PC-9 (cell line): ENCODE results near the gene THEMIS. TPM values are rescaled to one million over a fixed set of nuclear protein-coding genes. Genes with fewer than 3 reads are reported as not detected.

Experiments used
- BruUV-seq: library from RNA; stranded (reverse); fragments of 400-500 nt; replicated peaks from 2 replicates; lab custom pipeline; 2021; lab: Mats Ljungman, UMichigan
- CTCF ChIA-PET: fragments of 300-600 bp; sonication (Branson Sonifier 250); formaldehyde crosslinking; loops from one replicate; lab custom pipeline; 2022; ENCODE audit warnings: antibody characterized with exemption; lab: Charles Lee
- POLR2A ChIA-PET: fragments of 300-600 bp; sonication (Branson Sonifier 250); formaldehyde crosslinking; loops from one replicate; lab custom pipeline; 2022; ENCODE audit warnings: antibody characterized with exemption; ENCODE audit not compliant: unreplicated experiment; lab: Charles Lee
- DNase-seq, 2 experiments: peaks; one replicate each; pipeline versions ENCODE4 v3.0.0 to v3.0.0-alpha.2; 2015 to 2022; ENCODE audit warnings: mixed read lengths in 1 of 2
- H2AFZ ChIP-seq: fragments of 200-600 bp; sonication (generic); 2 replicates; pipeline ENCODE4 v1.8.1; 2017; ENCODE audit warnings: antibody characterized with exemption
- H3F3A ChIP-seq: fragments of 200-600 bp; sonication (generic); 2 replicates; pipeline ENCODE4 v1.8.1; 2017; ENCODE audit warnings: antibody characterized with exemption, mild to moderate bottlenecking, low read depth; ENCODE audit not compliant: insufficient read depth
- H3K27ac ChIP-seq: fragments of 200-600 bp; sonication (generic); 2 replicates; pipeline ENCODE4 v1.6.1; 2016; ENCODE audit warnings: mixed run types
- H3K27me3 ChIP-seq: fragments of 200-600 bp; sonication (generic); 2 replicates; pipeline ENCODE4 v1.6.1; 2016; ENCODE audit warnings: low read depth, mixed run types; ENCODE audit not compliant: insufficient read depth
- H3K36me3 ChIP-seq: fragments of 200-600 bp; sonication (generic); 2 replicates; pipeline ENCODE4 v1.6.1; 2016; ENCODE audit warnings: low read depth, mixed run types
- H3K4me1 ChIP-seq: fragments of 200-600 bp; sonication (generic); replicated peaks from 2 replicates; pipeline ENCODE4 v1.6.1; 2016; ENCODE audit warnings: mixed run types; ENCODE audit not compliant: insufficient read depth
- H3K4me2 ChIP-seq: fragments of 200-600 bp; sonication (generic); 2 replicates; pipeline ENCODE4 v1.6.1; 2017; ENCODE audit warnings: mixed run types
- H3K4me3 ChIP-seq: fragments of 200-600 bp; sonication (generic); 2 replicates; pipeline ENCODE4 v1.6.1; 2016; ENCODE audit warnings: mixed run types
- H3K79me2 ChIP-seq: fragments of 200-600 bp; sonication (generic); 2 replicates; pipeline ENCODE4 v1.6.1; 2017; ENCODE audit warnings: low read depth, mixed run types
- H3K9me2 ChIP-seq: fragments of 200-600 bp; sonication (generic); 2 replicates; pipeline ENCODE4 v1.8.1; 2017; ENCODE audit warnings: mild to moderate bottlenecking; ENCODE audit not compliant: insufficient read depth
- H3K9me3 ChIP-seq: fragments of 200-600 bp; sonication (generic); 2 replicates; pipeline ENCODE4 v1.8.1; 2016; ENCODE audit warnings: low read depth; ENCODE audit not compliant: insufficient read depth
- H4K20me1 ChIP-seq: fragments of 200-600 bp; sonication (generic); 2 replicates; pipeline ENCODE4 v1.8.1; 2017; ENCODE audit not compliant: insufficient read depth
- CTCF ChIP-seq: fragments of 200-600 bp; sonication (generic); conservative IDR thresholded peaks from 2 replicates; pipeline ENCODE4 v1.6.1; 2017; ENCODE audit warnings: mixed run types, antibody characterized with exemption, mild to moderate bottlenecking, moderate library complexity
- EZH2 ChIP-seq: fragments of 200-600 bp; sonication (generic); IDR thresholded peaks from 2 replicates; pipeline ENCODE4 v1.8.0; 2017; ENCODE audit warnings: antibody characterized with exemption, low read depth
- intact Hi-C: fragments of 100-400 bp; cut with micrococcal nuclease; formaldehyde crosslinking; loops from one replicate; pipeline ENCODE4 v1.10.0; 2022; ENCODE audit not compliant: unreplicated experiment
- total RNA-seq: library from RNA; stranded (reverse); gene quantifications from 2 replicates; pipeline ENCODE4 v1.2.3, GENCODE V29; 2021

Gene THEMIS
- total RNA-seq, 1 experiment from 2014 or later, result not detected

DNA sequence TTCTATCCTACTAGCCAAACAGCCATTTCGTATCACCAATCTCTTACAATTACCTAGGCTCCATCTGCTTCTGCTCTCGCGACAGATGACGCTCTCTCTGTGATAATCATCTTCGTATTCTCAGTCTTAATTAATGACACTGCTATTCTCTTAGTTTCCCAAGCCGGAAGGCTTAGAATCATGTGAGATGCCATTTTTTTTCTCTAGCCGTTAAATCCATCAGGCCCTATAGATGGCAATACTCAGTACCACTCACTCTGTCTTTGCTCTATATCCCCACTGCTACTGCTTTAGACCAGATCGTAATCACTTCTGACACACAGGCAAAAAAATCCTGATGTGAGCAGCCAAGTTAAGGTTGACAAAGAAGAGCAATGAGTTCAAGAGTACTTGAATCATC is 2.1 kb upstream of the THEMIS start:
- intact Hi-C loops, result no loop called here

DNA sequence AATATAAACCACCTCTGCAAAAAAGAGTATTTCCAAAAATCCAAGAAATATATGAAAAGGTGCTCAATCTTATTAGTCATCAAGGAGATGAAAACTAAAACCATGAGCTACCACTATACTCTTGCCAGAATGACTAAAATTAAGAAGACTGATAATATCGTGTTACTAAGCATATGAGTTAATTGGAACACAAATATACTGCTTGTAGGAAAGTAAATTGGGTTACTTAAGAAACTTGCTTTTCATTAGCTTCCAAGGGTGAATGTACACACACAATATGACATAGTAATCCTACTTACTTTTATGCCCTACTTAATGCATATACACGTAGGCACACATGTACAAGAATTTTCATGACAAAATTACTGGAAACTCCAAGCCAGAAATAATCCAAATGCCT is 3.4 kb downstream of the THEMIS start:
- no peak for DNase-seq
- H3K9me3 ChIP-seq, result no peaks in the 10 kb centered on the region
- ChIA-PET POLR2A (no interaction called here), CTCF (no interaction called here)
- H3K27ac ChIP-seq, result no peak overlapping the region
- BruUV-seq, result no TSS peak
- TF ChIP-seq EZH2 (no peak), CTCF (no peak)
- no peaks in the 10 kb centered on the region for H3K27me3 ChIP-seq
- intact Hi-C loops, result no loop called here
- H3K9me2 ChIP-seq, result peaks cover 6% of the 10 kb centered on the region; the same call in 1 of the 2 replicates
- H3K4me3 ChIP-seq, result no peak overlapping the region
- no peaks in the 10 kb centered on the region for H3K4me1 ChIP-seq
- no peak overlapping the region for H3K4me2 ChIP-seq
- no peak overlapping the region for H2AFZ ChIP-seq
- H3F3A ChIP-seq, result no peaks in the 10 kb centered on the region
- H3K79me2 ChIP-seq, result no peaks in the 10 kb centered on the region
- H3K36me3 ChIP-seq, result no peaks in the 10 kb centered on the region
- H4K20me1 ChIP-seq, result no peaks in the 10 kb centered on the region

More for the DNA sequence above, 2.1 kb upstream of the THEMIS start:
- Histone ChIP-seq H3K27me3 (no peaks in the 10 kb centered on the region), H3K9me2 (no peaks in the 10 kb centered on the region), H3K4me2 (no peak overlapping the region), H2AFZ (no peak overlapping the region), H3K36me3 (no peaks in the 10 kb centered on the region), H4K20me1 (no peaks in the 10 kb centered on the region), H3K4me3 (no peak overlapping the region), H3K9me3 (no peaks in the 10 kb centered on the region; the same call in 1 of the 2 replicates), H3K4me1 (no peaks in the 10 kb centered on the region), H3F3A (no peaks in the 10 kb centered on the region), H3K79me2 (no peaks in the 10 kb centered on the region), H3K27ac (no peak overlapping the region)
- TF ChIP-seq CTCF (no peak), EZH2 (no peak)
- BruUV-seq, result no TSS peak
- ChIA-PET CTCF (no interaction called here), POLR2A (no interaction called here)
- DNase-seq, result no peak

DNA sequence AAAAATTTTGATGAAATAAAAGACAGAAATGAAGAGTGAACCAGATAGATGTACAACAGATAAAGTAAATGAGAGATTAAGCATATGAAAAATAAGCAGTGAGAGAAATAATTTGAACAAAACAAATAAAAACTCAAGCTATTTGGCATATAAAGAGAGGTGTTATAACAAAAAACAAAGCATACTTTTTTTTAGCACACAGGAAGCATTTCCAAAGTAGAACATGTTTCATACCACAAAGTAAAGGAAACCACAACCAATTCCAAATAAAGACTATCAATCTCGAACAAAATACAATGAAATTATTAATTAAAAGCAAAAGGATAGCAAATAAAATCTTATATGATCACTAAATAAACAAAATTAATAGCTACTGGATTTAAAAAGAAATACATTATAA is 6.8 kb downstream of the THEMIS start:
- BruUV-seq, result no TSS peak
- H3K4me1 ChIP-seq, result no peaks in the 10 kb centered on the region
- ChIA-PET CTCF (no interaction called here), POLR2A (interaction anchor here (0.7 kb wide), 1 partner anchor 393 kb away, joined by 3 read pairs; no protein-coding TSS in a partner anchor)
- intact Hi-C loops, result no loop called here
- peaks cover 6% of the 10 kb centered on the region; the same call in 1 of the 2 replicates for H3K9me2 ChIP-seq
- no peaks in the 10 kb centered on the region for H4K20me1 ChIP-seq
- H3K27ac ChIP-seq, result no peak overlapping the region
- no peaks in the 10 kb centered on the region for H3K36me3 ChIP-seq
- DNase-seq, result no peak
- peak overlapping the region; percentile 18; the same call in 1 of the 2 replicates for H2AFZ ChIP-seq
- no peaks in the 10 kb centered on the region for H3F3A ChIP-seq
- TF ChIP-seq EZH2 (no peak), CTCF (no peak)
- no peaks in the 10 kb centered on the region for H3K79me2 ChIP-seq
- H3K9me3 ChIP-seq, result no peaks in the 10 kb centered on the region
- H3K4me2 ChIP-seq, result no peak overlapping the region
- no peak overlapping the region for H3K4me3 ChIP-seq
- H3K27me3 ChIP-seq, result no peaks in the 10 kb centered on the region
